Panc1 (cell line): ENCODE measurements around the gene HEPHL1. TPM values are rescaled to one million over a fixed set of nuclear protein-coding genes. Genes with fewer than 3 reads are reported as not detected.

Experiments used
- ATAC-seq: fragments of 200-7000 bp; cut with Tn5 transposase; 2 replicates; pipeline ENCODE4 v1.9.1; 2020; ENCODE audit warnings: mild to moderate bottlenecking, moderate library complexity
- BruUV-seq: library from RNA; stranded (reverse); fragments of 400-500 nt; replicated peaks from 2 replicates; lab custom pipeline; 2021; lab: Mats Ljungman, UMichigan
- CTCF ChIA-PET: fragments of 300-600 bp; sonication (Branson Sonifier 250); formaldehyde crosslinking; loops from one replicate; lab custom pipeline; 2022; ENCODE audit warnings: antibody characterized with exemption; lab: Charles Lee
- POLR2A ChIA-PET: fragments of 300-600 bp; sonication (Branson Sonifier 250); formaldehyde crosslinking; loops from one replicate; lab custom pipeline; 2022; ENCODE audit warnings: antibody characterized with exemption; lab: Charles Lee
- DNase-seq: peaks from one replicate; pipeline ENCODE4 v3.0.0-alpha.2; 2010; ENCODE audit warnings: low read depth, low spot score
- H3K27ac ChIP-seq: 2 replicates; pipeline ENCODE4 v1.5.1; 2011; ENCODE audit warnings: mild to moderate bottlenecking, low read length, inconsistent platforms
- H3K27me3 ChIP-seq: fragments of 200-500 bp; sonication (Bioruptor generic); 2 replicates; pipeline ENCODE4 v1.6.0; 2014; ENCODE audit warnings: low read length, inconsistent platforms; ENCODE audit not compliant: control insufficient read depth, insufficient read depth
- H3K36me3 ChIP-seq: fragments of 200-500 bp; sonication (Bioruptor generic); 2 replicates; pipeline ENCODE4 v1.5.1; 2014; ENCODE audit warnings: inconsistent platforms, mild to moderate bottlenecking, low read length, moderate library complexity; ENCODE audit not compliant: control insufficient read depth, insufficient read depth
- H3K4me1 ChIP-seq: 2 replicates; pipeline ENCODE4 v1.5.1; 2011; ENCODE audit warnings: inconsistent platforms, mild to moderate bottlenecking, low read length, moderate library complexity; ENCODE audit not compliant: control insufficient read depth, insufficient read depth
- H3K4me3 ChIP-seq, 2 experiments: 2 replicates each; pipeline ENCODE4 v1.5.1; 2011 to 2012; ENCODE audit warnings: low read depth in 2 of 2, low read length in 2 of 2, mild to moderate bottlenecking in 2 of 2, inconsistent platforms in 1 of 2, moderate library complexity in 1 of 2
- H3K9me3 ChIP-seq: fragments of 200-500 bp; sonication (Bioruptor generic); 2 replicates; pipeline ENCODE4 v1.5.1; 2014; ENCODE audit warnings: low read depth, mild to moderate bottlenecking, inconsistent platforms, low read length, moderate library complexity; ENCODE audit not compliant: control insufficient read depth, insufficient read depth
- CTCF ChIP-seq: fragments of 450-650 bp; IDR thresholded peaks from 2 replicates; pipeline ENCODE4 v1.5.1; 2017; ENCODE audit warnings: mild to moderate bottlenecking
- POLR2AphosphoS5 ChIP-seq: IDR thresholded peaks from 2 replicates; pipeline ENCODE4 v1.6.1; 2012; ENCODE audit warnings: mild to moderate bottlenecking, low read depth, low read length, moderate library complexity
- REST ChIP-seq, 2 experiments: IDR thresholded peaks; 2 replicates each; pipeline ENCODE4 v1.6.1; 2011 to 2012; ENCODE audit warnings: low read depth in 2 of 2, control low read depth in 1 of 2, low read length in 1 of 2, mild to moderate bottlenecking in 1 of 2, moderate library complexity in 1 of 2; ENCODE audit not compliant: insufficient read depth in 1 of 2
- SIN3A ChIP-seq: IDR thresholded peaks from 2 replicates; pipeline ENCODE4 v1.6.1; 2012; ENCODE audit warnings: low read depth, mild to moderate bottlenecking, low read length, moderate library complexity, borderline replicate concordance; ENCODE audit not compliant: insufficient read depth
- TCF7L2 ChIP-seq: IDR thresholded peaks from 2 replicates; pipeline ENCODE4 v1.6.1; 2011; ENCODE audit warnings: mild to moderate bottlenecking, low read depth, low read length, inconsistent platforms
- in situ Hi-C: cut with HindIII; loops from 2 replicates; pipeline ENCODE4 v1.10.0; 2016; ENCODE audit warnings: low sequenced_read_pairs, low pct_unique_long_range_greater_than_20kb
- intact Hi-C: fragments of 100-400 bp; cut with micrococcal nuclease; formaldehyde crosslinking; loops from one replicate; pipeline ENCODE4 v1.10.0; 2022; ENCODE audit not compliant: unreplicated experiment
- total RNA-seq: library from RNA; stranded (reverse); gene quantifications from one replicate; pipeline ENCODE4 v1.2.1, GENCODE V29; 2021; ENCODE audit not compliant: unreplicated experiment

HEPHL1 gene
- total RNA-seq, 1 experiment from 2014 or later, result not detected

- Histone ChIP-seq H3K9me3 (no peaks in the 10 kb centered on the region), H3K27me3 (peaks cover 6% of the 10 kb centered on the region; the same call in 1 of the 2 replicates), H3K4me1 (no peaks in the 10 kb centered on the region), H3K4me3 (no peak overlapping the region), H3K36me3 (no peaks in the 10 kb centered on the region), H3K27ac (no peak overlapping the region)
- ChIA-PET POLR2A (no interaction called here), CTCF (no interaction called here)
- TF ChIP-seq POLR2AphosphoS5 (no peak), SIN3A (no peak), CTCF (no peak), TCF7L2 (no peak), REST (IDR thresholded peaks at IDR 0.05; ENCODE audit: insufficient read depth in 1 of 2, low read depth in 2 of 2, low read length in 1 of 2) (no peak)
- intact Hi-C loops (loop anchor here (10.0 kb wide), 1 partner anchor 179 kb away; no protein-coding TSS in a partner anchor), in situ Hi-C loops (no loop called here)
- DNase-seq (no peak), ATAC-seq (no peak)
- BruUV-seq, result no TSS peak
Observed at GRCh38 chr11:94103471-94103870, 82.3 kb downstream of the HEPHL1 start.

- DNase-seq (no peak), ATAC-seq (no peak)
- Histone ChIP-seq H3K36me3 (no peaks in the 10 kb centered on the region), H3K4me1 (no peaks in the 10 kb centered on the region), H3K4me3 (no peak overlapping the region), H3K27me3 (peaks cover 10% of the 10 kb centered on the region; the same call in 1 of the 2 replicates), H3K9me3 (no peaks in the 10 kb centered on the region), H3K27ac (no peak overlapping the region)
- ChIA-PET POLR2A (no interaction called here), CTCF (interaction anchor here (0.6 kb wide), 1 partner anchor 126 kb away, joined by 3 read pairs; no protein-coding TSS in a partner anchor)
- in situ Hi-C loops (no loop called here), intact Hi-C loops (loop anchor here (5.0 to 10.0 kb wide), 2 partner anchors 180 to 207 kb away; no protein-coding TSS in a partner anchor)
- no peak for TF ChIP-seq CTCF
- TF ChIP-seq REST (IDR thresholded peaks at IDR 0.05; ENCODE audit: insufficient read depth in 1 of 2, low read depth in 2 of 2, low read length in 1 of 2), result no peak
- TF ChIP-seq TCF7L2, result no peak
- TF ChIP-seq SIN3A, result no peak
- no peak for TF ChIP-seq POLR2AphosphoS5
- BruUV-seq, result no TSS peak
Observed at GRCh38 chr11:94104734-94105133, 83.6 kb downstream of the HEPHL1 start.
